GM19438 (cell line): ENCODE measurements around the gene TMC6.
"Not testable (repeated sequence)": the region's sequence is repeated elsewhere in the genome, so short reads cannot be mapped to it uniquely, and the experiment has no call there.

ENCODE experiments used
- ATAC-seq: cut with Tn5 transposase; IDR thresholded peaks from one replicate; pipeline ENCODE4 v1.9.1; 2021; ENCODE audit warnings: low read depth; ENCODE audit not compliant: unreplicated experiment

The TMC6 gene

GRCh38 chr17:78124081-78124835, 4.3 kb downstream of the TMC6 start:
- ATAC-seq: peak; percentile 25

GRCh38 chr17:78123258-78123929, 5.2 kb downstream of the TMC6 start:
- no peak for ATAC-seq

DNA sequence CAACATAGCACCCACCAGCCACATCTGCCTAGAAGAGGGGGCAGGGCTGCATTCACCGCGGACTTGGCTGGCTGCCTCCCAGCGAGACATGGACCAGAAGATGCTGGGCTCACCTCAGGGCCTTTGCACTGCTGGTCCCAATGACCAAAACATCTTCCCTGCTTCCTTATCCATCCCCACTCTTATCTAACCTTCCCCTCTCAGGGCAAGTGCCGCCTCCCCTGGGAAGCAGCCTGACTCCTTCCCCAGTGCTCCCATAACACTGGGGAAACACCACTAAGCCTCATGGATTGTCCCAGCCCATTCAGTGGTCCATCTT, 5.7 kb downstream of the TMC6 start:
- no peak for ATAC-seq

- no peak for ATAC-seq
Observed at GRCh38 chr17:78122216-78122930, 6.2 kb downstream of the TMC6 start.

GRCh38 chr17:78121801-78122215, 6.7 kb downstream of the TMC6 start:
- no peak for ATAC-seq

DNA sequence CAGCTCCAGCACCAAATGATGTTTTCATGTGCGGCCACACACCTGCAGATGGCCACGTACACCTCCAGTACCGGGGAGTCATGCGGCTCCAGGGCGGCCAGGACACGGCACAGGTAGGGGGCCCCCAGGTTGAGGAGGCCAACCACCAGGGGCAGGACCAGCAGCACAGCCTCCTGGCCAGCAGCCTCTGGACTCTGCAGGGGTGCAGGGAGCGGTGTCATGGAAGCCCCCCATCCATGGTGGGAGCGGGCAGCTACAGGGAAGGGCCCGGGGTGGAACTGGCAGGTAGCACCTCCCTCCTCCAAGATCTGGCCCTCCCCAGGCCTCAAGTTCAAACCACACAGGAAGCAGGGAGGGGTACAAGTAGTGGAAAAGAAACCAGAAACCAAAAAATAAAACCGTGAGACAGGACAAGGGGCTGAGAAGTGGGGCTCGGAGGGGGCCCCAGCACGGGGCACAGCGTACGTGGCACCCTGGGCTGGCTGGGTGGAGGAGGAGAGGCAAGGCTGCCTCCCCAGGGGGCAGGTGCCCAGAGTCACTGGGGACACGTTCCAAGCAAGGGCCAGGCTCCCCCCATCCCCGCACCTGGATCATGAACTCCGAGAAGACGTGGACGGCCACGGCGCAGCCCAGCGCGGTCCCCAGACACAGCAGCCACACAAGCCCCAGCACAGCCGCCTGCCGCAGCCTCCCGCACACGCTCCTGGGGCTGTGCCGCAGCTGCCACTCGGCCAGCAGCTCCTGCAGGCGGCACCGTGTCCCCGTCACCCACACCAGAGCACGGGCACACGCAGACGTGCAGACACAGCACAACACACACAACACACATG, 7.4 kb downstream of the TMC6 start:
- ATAC-seq: no peak

- no peak for ATAC-seq
Observed at GRCh38 chr17:78120537-78120936, 8.0 kb downstream of the TMC6 start.

GRCh38 chr17:78118801-78119241, 9.7 kb downstream of the TMC6 start:
- ATAC-seq: no peak

- no peak for ATAC-seq
Observed at GRCh38 chr17:78117027-78117981, 11.3 kb downstream of the TMC6 start.

DNA sequence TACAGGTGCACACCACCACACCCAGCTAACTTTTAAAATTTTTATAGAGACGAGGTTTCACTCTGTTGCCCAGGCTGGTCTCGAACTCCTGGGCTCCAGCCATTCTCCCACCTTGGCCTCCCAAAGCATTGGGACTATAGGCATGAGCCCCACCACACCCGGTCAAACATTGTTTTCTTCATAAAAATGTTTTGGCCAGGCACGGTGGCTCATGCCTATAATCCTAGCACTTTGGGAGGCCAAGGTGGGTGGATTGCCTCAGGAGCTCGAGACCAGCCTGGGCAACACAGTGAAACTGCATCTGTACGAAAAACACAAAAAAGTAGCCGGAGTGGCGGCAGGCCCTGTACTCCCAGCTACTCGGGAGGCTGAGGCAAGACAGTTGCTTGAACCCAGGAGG, 12.1 kb downstream of the TMC6 start:
- ATAC-seq: no peak

DNA sequence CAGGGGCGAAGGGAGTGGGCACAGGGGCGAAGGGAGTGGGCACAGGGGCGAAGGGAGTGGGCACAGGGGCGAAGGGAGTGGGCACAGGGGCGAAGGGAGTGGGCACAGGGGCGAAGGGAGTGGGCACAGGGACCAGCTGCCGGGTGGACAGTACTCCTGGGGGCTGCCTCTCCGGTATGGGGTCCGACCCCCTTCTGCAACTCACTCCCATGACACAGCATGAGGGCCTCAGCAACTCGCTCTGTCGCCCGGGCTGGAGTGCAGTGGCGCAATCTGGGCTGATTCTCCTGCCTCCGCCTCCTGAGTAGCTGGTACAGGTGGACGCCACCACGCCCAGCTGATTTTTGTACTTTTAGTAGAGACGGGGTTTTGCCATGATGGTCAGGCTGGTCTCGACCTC, 12.8 kb downstream of the TMC6 start:
- ATAC-seq: not testable (repeated sequence)

DNA sequence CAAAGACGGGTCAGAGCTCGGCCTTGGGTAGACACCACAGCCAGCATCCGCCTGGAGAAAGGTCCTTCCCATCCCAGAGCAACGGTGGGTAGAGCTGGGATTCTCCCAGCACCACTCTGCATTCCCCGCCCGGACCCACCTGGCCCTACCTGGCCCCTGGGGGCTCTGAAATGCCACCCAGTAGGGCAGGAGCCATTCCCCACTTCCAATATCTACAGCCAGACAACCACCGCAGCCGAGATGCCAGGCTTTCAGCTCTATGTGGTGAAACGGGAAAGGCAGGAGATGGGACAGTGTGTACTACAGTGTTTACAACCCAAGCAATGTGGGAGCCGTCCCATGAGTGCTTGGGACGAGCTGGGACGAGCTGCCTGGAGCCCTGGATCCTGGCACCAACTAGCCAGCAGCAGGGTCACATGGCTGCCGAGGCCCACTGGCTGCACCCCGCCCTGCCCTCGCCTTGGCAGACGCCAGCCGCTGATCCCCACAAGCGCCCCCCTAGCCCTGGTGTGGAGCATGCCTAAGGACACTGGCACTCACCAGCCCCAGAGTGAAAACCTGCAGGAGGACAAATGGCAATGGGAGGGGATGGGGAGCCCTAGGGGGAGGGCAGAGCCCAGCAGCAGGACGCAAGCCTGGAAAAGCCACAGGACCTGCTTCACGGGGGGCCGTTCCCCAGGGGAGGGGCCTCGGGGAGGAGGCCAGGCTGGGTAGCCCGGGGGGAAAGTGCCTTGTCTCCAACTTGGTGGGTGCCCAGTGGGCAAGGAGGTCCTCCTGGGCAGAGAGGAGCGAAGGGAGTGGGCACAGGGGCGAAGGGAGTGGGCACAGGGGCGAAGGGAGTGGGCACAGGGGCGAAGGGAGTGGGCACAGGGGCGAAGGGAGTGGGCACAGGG, 13.5 kb downstream of the TMC6 start:
- ATAC-seq: no peak

GRCh38 chr17:78113804-78114785, 14.5 kb downstream of the TMC6 start:
- no peak for ATAC-seq

GRCh38 chr17:78112518-78113471, 15.8 kb downstream of the TMC6 start:
- no peak for ATAC-seq

- ATAC-seq: no peak
Observed at GRCh38 chr17:78111727-78112517, 16.6 kb downstream of the TMC6 start.
